ENCODE data around the gene SRSF3. TPM values are rescaled to one million over a fixed set of nuclear protein-coding genes. Genes with fewer than 3 reads are reported as not detected.

The SRSF3 gene
- total RNA-seq, 1 donor from 2014 or later = 455 TPM

DNA sequence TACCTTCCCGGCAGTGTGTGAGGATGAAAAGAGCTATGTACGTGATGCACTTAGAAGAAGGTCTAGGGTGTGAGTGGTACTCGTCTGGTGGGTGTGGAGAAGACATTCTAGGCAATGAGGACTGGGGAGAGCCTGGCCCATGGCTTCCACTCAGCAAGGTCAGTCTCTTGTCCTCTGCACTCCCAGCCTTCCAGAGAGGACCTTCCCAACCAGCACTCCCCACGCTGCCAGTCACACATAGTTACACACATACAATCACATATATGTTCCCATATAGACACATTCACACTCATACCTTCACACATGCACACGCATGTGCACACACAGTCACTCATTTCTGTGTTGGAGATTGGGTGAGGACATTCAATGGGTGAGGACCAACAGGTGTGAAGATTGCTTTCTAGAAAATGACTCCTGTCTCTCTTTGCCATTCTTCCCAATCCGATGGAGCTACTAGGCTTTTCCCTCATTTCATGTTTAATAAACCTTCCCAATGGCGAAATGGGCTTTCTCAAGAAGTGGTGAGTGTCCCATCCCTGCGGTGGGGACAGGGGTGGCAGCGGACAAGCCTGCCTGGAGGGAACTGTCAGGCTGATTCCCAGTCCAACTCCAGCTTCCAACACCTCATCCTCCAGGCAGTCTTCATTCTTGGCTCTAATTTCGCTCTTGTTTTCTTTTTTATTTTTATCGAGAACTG is 30.4 kb downstream of the SRSF3 start:
- TF ChIP-seq, protein P1, sequence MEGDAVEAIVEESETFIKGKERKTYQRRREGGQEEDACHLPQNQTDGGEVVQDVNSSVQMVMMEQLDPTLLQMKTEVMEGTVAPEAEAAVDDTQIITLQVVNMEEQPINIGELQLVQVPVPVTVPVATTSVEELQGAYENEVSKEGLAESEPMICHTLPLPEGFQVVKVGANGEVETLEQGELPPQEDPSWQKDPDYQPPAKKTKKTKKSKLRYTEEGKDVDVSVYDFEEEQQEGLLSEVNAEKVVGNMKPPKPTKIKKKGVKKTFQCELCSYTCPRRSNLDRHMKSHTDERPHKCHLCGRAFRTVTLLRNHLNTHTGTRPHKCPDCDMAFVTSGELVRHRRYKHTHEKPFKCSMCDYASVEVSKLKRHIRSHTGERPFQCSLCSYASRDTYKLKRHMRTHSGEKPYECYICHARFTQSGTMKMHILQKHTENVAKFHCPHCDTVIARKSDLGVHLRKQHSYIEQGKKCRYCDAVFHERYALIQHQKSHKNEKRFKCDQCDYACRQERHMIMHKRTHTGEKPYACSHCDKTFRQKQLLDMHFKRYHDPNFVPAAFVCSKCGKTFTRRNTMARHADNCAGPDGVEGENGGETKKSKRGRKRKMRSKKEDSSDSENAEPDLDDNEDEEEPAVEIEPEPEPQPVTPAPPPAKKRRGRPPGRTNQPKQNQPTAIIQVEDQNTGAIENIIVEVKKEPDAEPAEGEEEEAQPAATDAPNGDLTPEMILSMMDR (conservative IDR thresholded peaks at IDR 0.05) = no peak
- Mint-ChIP-seq H3K9me3 (no peaks in the 10 kb centered on the region), H3K4me3 (no peak overlapping the region), H3K27me3 (peaks cover 3% of the 10 kb centered on the region), H3K36me3 (no peaks in the 10 kb centered on the region), H3K27ac (no peak overlapping the region), H3K4me1 (ENCODE audit: unreplicated experiment) (peaks cover 30% of the 10 kb centered on the region)
- DNase-seq (ENCODE audit: extremely low spot score, unreplicated experiment) = no peak

DNA sequence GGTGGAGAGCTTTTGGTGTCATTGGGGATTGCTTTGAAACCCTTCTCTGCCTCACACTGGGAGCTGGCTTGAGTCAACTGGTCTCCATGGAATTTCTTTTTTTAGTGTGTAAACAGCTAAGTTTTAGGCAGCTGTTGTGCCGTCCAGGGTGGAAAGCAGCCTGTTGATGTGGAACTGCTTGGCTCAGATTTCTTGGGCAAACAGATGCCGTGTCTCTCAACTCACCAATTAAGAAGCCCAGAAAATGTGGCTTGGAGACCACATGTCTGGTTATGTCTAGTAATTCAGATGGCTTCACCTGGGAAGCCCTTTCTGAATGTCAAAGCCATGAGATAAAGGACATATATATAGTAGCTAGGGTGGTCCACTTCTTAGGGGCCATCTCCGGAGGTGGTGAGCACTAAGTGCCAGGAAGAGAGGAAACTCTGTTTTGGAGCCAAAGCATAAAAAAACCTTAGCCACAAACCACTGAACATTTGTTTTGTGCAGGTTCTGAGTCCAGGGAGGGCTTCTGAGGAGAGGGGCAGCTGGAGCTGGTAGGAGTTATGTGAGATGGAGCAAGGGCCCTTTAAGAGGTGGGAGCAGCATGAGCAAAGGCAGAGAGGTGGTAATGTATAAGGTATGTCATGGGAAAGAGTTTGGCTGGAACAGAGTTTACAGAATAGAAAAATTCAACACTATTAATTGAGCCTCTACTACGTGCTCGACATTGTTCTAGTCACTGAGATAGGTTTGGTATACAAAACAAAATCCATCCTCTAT is 31.2 kb downstream of the SRSF3 start:
- Mint-ChIP-seq H3K4me1 (ENCODE audit: unreplicated experiment) (peaks cover 30% of the 10 kb centered on the region), H3K9me3 (no peaks in the 10 kb centered on the region), H3K36me3 (no peaks in the 10 kb centered on the region), H3K27ac (no peak overlapping the region), H3K4me3 (no peak overlapping the region), H3K27me3 (peaks cover 3% of the 10 kb centered on the region)
- TF ChIP-seq, protein P1 (conservative IDR thresholded peaks at IDR 0.05) = no peak
- no peak for DNase-seq (ENCODE audit: extremely low spot score, unreplicated experiment)

DNA sequence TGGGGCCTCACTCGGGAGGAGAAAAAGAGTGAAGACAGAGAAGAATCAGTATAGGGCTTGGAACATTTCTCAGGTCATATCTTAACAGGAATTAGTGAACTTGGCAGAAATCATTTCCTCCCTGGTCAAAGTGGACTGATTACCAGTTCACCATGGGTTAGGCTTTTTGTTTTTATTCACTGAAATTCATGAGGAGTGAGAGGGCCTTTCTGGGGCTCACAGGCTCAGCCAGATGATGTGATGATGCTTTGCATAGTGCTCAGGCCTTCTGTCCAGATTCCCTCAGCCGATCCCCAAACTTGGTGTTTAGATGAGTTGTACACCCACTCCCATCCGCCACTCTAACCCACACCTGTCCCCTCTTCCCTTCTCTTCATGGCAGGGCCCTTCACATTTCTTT is 32.5 kb downstream of the SRSF3 start:
- DNase-seq (ENCODE audit: extremely low spot score, unreplicated experiment) = no peak
- H3K36me3 Mint-ChIP-seq = no peaks in the 10 kb centered on the region
- TF ChIP-seq, protein P1 (conservative IDR thresholded peaks at IDR 0.05) = no peak
- H3K4me1 Mint-ChIP-seq (ENCODE audit: unreplicated experiment) = peaks cover 30% of the 10 kb centered on the region
- H3K9me3 Mint-ChIP-seq = no peaks in the 10 kb centered on the region
- no peak overlapping the region for H3K4me3 Mint-ChIP-seq
- peaks cover 3% of the 10 kb centered on the region for H3K27me3 Mint-ChIP-seq
- H3K27ac Mint-ChIP-seq = no peak overlapping the region

DNA sequence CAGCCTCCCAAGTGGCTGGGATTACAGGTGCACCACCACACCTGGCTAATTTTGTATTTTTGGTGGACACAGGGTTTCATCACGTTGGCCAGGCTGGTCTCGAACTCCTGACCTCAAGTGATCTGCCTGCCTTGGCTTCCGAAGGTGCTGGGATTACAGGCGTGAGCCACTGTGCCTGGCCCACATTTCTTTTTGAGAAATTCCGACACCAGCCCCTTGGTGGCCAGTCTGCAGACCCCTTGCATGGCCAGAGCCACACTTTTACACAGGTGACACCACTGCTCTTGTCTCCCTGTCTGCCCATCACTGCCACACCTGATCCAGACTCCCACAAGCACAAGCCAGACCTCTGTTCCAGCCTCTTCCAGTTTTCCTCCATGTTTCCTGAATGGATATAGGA is 33.0 kb downstream of the SRSF3 start:
- Mint-ChIP-seq H3K9me3 (no peaks in the 10 kb centered on the region), H3K4me3 (no peak overlapping the region), H3K27ac (no peak overlapping the region), H3K27me3 (peaks cover 3% of the 10 kb centered on the region), H3K36me3 (no peaks in the 10 kb centered on the region), H3K4me1 (ENCODE audit: unreplicated experiment) (peaks cover 30% of the 10 kb centered on the region)
- TF ChIP-seq, protein P1 (conservative IDR thresholded peaks at IDR 0.05) = no peak
- DNase-seq (ENCODE audit: extremely low spot score, unreplicated experiment) = no peak

DNA sequence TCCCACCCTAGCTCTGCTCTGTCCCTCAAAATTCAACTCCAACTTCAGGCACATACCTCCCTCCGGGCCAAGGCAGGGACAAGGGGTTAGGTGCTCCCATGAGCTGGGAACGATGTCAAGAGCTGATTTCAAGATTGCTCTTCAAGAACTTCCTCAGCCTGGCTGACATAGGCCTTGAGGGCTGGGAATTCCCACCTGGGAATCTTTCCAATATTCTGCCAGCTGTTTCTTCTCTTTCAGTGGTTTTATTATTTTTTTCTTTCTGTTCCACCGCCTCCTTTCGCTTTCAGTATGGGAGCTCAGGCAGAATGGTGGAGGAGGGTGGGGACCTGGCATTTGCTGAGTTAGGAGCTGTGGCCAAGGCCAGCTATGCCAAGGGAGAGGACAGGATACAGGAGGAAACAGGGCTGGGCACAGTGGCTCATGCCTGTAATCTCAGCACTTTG is 33.7 kb downstream of the SRSF3 start:
- Mint-ChIP-seq H3K9me3 (no peaks in the 10 kb centered on the region), H3K4me1 (ENCODE audit: unreplicated experiment) (peaks cover 30% of the 10 kb centered on the region), H3K36me3 (no peaks in the 10 kb centered on the region), H3K27ac (no peak overlapping the region), H3K27me3 (peaks cover 3% of the 10 kb centered on the region), H3K4me3 (no peak overlapping the region)
- DNase-seq (ENCODE audit: extremely low spot score, unreplicated experiment) = no peak
- TF ChIP-seq, protein P1 (conservative IDR thresholded peaks at IDR 0.05) = no peak

Data from type B pancreatic cell (in vitro differentiated cells).